Effector memory CD8-positive, alpha-beta T cell (primary cell): ENCODE data around the gene GCGR.
A peak's percentile ranks its signal among the peaks of the same experiment; 100 is the strongest.

Experiments used
- ATAC-seq: fragments of 150-1000 bp; cut with Tn5 transposase; replicated peaks from 2 replicates; pipeline ENCODE4 v1.10.0; 2021; ENCODE audit warnings: mild to moderate bottlenecking, moderate library complexity
- DNase-seq, 3 experiments: peaks; one replicate each; pipeline ENCODE4 v3.0.0; 2021
- H3K27ac Mint-ChIP-seq, 2 donors: one replicate each; pipeline ENCODE4 v1.8.0; 2022; ENCODE audit warnings: mild to moderate bottlenecking in 2 of 2, mixed read lengths in 2 of 2, moderate library complexity in 2 of 2
- H3K27me3 Mint-ChIP-seq, 2 donors: one replicate each; pipeline ENCODE4 v1.8.0; 2022; ENCODE audit warnings: mixed read lengths in 2 of 2
- H3K36me3 Mint-ChIP-seq: one replicate; pipeline ENCODE4 v1.8.0; 2022; ENCODE audit warnings: mild to moderate bottlenecking, moderate library complexity, mixed read lengths; ENCODE audit not compliant: insufficient read depth
- H3K4me1 Mint-ChIP-seq, 2 donors: one replicate each; pipeline ENCODE4 v1.8.0; 2022; ENCODE audit warnings: low read depth in 2 of 2, mixed read lengths in 2 of 2
- H3K4me3 Mint-ChIP-seq, 2 donors: one replicate each; pipeline ENCODE4 v1.8.0; 2022; ENCODE audit warnings: mild to moderate bottlenecking in 2 of 2, mixed read lengths in 2 of 2, moderate library complexity in 2 of 2
- H3K9me3 Mint-ChIP-seq, 2 donors: one replicate each; pipeline ENCODE4 v1.8.0; 2022; ENCODE audit warnings: mixed read lengths in 2 of 2

GCGR gene

DNA sequence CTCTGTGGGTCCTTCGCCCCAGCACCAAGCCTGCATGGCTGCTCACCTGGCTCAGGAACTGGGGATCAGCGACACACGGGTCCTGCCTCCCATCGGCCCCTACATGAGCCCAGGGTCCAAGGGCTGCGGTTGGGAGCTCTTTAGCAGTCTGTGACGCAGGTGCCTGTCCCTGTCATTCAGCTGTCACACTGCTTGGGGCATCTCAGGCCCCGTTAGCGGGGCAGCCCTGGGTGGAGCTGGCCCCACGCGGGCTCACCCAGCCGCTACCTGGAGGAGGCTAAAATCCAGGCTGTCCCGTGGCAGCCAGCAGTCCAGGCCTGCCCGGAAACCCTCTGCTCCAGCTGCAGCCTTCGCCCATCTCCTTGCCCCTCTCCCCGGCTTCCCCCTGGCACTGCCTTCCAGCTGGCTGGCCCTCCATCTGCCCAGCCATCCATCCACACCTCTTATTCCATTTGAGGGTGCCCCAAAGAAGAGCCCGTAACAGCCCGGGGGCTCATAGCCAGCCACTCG lies 3.3 kb downstream of the GCGR start:
- H3K27ac Mint-ChIP-seq: no peak overlapping the region
- H3K9me3 Mint-ChIP-seq: no peaks in the 10 kb centered on the region
- H3K36me3 Mint-ChIP-seq: peaks cover 6% of the 10 kb centered on the region
- H3K27me3 Mint-ChIP-seq: peaks cover 30 to 75% of the 10 kb centered on the region in 2 donors
- no peak for ATAC-seq
- no peak for DNase-seq
- H3K4me1 Mint-ChIP-seq: peaks cover 4 to 5% of the 10 kb centered on the region in 2 donors
- no peak overlapping the region for H3K4me3 Mint-ChIP-seq

DNA sequence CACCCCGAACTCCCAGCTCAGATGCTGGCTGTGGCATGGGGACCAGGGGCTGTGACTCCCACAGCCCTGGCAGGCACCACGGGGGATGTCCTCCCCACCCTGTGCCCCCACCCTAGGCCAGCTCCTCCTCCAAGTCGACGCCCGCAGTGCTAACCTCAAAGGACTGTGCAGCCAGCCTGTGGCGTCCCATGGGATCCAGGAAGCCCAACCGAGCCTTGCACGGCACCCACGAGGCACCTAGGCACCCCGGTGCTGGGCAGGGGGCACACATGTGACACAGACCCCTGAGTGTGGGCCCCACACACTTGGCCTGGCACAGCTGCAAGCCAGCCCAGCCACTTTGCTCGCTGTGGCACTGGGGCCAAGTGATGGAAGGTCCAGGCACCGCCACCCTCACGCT lies 3.9 kb downstream of the GCGR start:
- Mint-ChIP-seq H3K4me3 (no peak overlapping the region), H3K9me3 (no peaks in the 10 kb centered on the region), H3K4me1 (peaks cover 4 to 5% of the 10 kb centered on the region in 2 donors), H3K27ac (no peak overlapping the region), H3K27me3 (peaks cover 24 to 69% of the 10 kb centered on the region in 2 donors), H3K36me3 (peaks cover 6% of the 10 kb centered on the region)
- DNase-seq (no peak), ATAC-seq (no peak)

DNA sequence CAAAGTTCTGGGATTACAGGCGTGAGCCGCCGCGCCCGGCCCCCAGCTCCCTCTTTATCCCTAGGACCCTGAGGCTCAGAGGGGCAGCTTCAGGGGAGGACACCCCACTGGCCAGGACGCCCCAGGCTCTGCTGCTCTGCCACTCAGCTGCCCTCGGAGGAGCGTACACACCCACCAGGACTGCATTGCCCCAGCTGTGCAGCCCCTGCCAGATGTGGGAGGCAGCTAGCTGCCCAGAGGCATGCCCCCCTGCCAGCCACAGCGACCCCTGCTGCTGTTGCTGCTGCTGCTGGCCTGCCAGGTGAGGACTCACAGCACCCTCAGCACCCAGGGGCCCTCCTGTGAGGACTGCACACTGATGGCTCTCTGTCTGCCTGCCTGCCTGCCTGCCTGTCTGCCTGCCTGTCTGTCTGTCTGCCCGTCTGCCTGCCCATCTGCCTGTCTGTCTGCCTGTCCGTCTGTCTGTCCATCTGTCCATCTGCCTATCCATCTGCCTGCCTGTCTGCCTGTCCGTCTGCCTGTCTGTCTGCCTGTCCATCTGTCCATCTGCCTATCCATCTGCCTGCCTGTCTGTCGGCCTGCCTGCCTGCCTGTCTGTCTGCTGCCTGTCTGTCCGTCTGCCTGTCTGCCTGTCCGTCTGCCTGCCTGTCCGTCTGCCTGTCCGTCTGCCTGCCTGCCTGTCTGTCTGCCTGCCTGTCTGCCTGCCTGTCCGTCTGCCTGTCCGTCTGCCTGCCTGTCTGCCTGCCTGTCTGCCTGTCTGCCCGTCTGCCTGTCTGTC lies 5.0 kb downstream of the GCGR start:
- H3K4me1 Mint-ChIP-seq: peaks cover 0 to 2% of the 10 kb centered on the region in 2 donors
- peak; percentile 40 for ATAC-seq
- H3K36me3 Mint-ChIP-seq: peaks cover 6% of the 10 kb centered on the region
- peaks cover 17 to 61% of the 10 kb centered on the region in 2 donors for H3K27me3 Mint-ChIP-seq
- DNase-seq: no peak
- H3K27ac Mint-ChIP-seq: no peak overlapping the region
- no peaks in the 10 kb centered on the region for H3K9me3 Mint-ChIP-seq
- H3K4me3 Mint-ChIP-seq: no peak overlapping the region

DNA sequence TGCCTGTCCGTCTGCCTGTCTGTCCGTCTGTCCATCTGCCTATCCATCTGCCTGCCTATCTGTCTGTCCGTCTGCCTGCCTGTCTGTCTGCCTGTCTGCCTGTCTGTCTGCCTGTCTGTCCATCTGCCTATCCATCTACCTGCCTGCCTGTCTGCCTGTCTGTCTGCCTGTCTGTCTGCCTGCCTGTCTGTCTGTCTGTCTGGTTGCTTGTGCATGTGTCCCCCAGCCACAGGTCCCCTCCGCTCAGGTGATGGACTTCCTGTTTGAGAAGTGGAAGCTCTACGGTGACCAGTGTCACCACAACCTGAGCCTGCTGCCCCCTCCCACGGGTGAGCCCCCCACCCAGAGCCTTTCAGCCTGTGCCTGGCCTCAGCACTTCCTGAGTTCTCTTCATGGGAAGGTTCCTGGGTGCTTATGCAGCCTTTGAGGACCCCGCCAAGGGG lies 5.6 kb downstream of the GCGR start:
- H3K36me3 Mint-ChIP-seq: peaks cover 6% of the 10 kb centered on the region
- no peak overlapping the region for H3K4me3 Mint-ChIP-seq
- H3K27me3 Mint-ChIP-seq: peaks cover 17 to 61% of the 10 kb centered on the region in 2 donors
- peaks cover 0 to 2% of the 10 kb centered on the region in 2 donors for H3K4me1 Mint-ChIP-seq
- no peaks in the 10 kb centered on the region for H3K9me3 Mint-ChIP-seq
- H3K27ac Mint-ChIP-seq: no peak overlapping the region
- no peak for ATAC-seq
- DNase-seq: no peak

DNA sequence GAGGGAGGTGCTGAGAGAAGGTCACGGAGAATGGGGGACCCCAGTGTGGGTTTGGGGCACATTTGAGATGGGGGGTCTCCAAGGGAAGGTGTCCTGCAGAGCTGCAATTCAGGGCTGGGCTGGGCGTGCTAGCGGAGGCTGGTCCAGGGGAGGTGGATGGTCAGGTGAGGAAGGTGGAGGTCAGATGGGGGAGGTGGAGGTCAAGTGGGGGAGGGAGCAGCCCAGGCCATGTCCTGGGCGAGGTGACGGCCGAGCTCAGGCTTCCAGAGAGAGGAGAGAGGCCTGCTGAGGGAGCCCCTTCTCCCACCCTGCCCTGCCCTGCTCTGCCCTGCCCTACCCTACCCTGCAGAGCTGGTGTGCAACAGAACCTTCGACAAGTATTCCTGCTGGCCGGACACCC lies 6.5 kb downstream of the GCGR start:
- Mint-ChIP-seq H3K27ac (peak overlapping the region in 1 of 2 donors; percentile 29), H3K9me3 (no peaks in the 10 kb centered on the region), H3K4me1 (peaks cover 0 to 2% of the 10 kb centered on the region in 2 donors), H3K36me3 (peaks cover 6% of the 10 kb centered on the region), H3K27me3 (peaks cover 17 to 53% of the 10 kb centered on the region in 2 donors), H3K4me3 (no peak overlapping the region)
- DNase-seq: no peak
- no peak for ATAC-seq

DNA sequence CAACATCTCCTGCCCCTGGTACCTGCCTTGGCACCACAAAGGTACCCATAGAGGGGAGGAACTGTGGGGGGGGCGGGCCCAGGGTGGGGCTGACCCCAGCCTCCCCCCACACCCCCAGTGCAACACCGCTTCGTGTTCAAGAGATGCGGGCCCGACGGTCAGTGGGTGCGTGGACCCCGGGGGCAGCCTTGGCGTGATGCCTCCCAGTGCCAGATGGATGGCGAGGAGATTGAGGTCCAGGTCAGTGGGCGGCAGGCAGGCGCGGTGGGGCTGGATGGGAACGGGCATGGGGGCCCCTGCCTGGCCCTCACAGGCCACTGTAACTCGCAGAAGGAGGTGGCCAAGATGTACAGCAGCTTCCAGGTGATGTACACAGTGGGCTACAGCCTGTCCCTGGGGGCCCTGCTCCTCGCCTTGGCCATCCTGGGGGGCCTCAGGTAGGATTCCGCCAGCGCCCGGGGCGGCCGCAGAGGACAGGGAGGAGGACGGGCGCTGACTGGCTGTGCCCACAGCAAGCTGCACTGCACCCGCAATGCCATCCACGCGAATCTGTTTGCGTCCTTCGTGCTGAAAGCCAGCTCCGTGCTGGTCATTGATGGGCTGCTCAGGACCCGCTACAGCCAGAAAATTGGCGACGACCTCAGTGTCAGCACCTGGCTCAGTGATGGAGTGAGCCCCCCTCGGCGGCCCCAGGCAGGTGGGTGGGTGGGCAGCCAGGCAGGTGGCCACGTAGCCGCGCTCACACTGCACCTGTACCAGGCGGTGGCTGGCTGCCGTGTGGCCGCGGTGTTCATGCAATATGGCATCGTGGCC lies 7.1 kb downstream of the GCGR start:
- ATAC-seq (no peak), DNase-seq (no peak)
- no peak overlapping the region for H3K27ac Mint-ChIP-seq
- H3K4me1 Mint-ChIP-seq: peaks cover 0 to 2% of the 10 kb centered on the region in 2 donors
- no peaks in the 10 kb centered on the region for H3K9me3 Mint-ChIP-seq
- peaks cover 5% of the 10 kb centered on the region for H3K36me3 Mint-ChIP-seq
- H3K27me3 Mint-ChIP-seq: peaks cover 17 to 48% of the 10 kb centered on the region in 2 donors
- no peak overlapping the region for H3K4me3 Mint-ChIP-seq

DNA sequence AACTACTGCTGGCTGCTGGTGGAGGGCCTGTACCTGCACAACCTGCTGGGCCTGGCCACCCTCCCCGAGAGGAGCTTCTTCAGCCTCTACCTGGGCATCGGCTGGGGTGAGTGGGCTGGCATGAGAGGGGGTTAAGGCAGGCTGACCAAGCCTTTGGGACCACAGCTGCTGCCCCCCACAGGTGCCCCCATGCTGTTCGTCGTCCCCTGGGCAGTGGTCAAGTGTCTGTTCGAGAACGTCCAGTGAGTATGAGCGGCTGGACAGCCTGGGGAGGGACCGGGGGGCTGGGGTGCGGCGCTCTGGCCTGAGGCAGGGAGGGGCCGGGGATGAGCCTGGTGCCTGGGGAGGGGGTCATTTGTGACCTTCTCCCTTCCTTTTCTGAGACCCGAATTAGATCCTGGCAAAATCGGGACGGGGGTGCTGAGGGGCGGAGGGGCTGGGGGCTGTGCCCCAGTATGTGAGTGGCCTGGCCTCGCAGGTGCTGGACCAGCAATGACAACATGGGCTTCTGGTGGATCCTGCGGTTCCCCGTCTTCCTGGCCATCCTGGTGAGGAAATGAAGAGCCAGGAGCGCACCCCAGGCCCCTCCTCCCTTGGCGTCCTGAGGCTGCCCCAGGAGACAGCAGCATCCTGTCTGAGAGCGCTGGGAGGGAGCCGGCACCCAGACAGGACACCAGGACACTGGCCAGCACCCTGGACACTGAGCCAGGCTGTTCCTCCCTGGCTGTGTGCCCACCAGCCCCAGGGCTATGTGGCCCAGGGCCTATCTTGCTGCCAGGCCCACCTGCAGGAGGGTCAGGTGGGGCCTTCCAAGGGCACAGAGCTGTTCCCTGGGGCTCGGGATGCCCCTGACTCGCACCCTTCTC lies 8.0 kb downstream of the GCGR start:
- DNase-seq (no peak), ATAC-seq (no peak)
- Mint-ChIP-seq H3K27ac (no peak overlapping the region), H3K36me3 (peaks cover 3% of the 10 kb centered on the region), H3K4me1 (peaks cover 0 to 2% of the 10 kb centered on the region in 2 donors), H3K27me3 (peaks cover 17 to 40% of the 10 kb centered on the region in 2 donors), H3K4me3 (no peak overlapping the region), H3K9me3 (no peaks in the 10 kb centered on the region)

DNA sequence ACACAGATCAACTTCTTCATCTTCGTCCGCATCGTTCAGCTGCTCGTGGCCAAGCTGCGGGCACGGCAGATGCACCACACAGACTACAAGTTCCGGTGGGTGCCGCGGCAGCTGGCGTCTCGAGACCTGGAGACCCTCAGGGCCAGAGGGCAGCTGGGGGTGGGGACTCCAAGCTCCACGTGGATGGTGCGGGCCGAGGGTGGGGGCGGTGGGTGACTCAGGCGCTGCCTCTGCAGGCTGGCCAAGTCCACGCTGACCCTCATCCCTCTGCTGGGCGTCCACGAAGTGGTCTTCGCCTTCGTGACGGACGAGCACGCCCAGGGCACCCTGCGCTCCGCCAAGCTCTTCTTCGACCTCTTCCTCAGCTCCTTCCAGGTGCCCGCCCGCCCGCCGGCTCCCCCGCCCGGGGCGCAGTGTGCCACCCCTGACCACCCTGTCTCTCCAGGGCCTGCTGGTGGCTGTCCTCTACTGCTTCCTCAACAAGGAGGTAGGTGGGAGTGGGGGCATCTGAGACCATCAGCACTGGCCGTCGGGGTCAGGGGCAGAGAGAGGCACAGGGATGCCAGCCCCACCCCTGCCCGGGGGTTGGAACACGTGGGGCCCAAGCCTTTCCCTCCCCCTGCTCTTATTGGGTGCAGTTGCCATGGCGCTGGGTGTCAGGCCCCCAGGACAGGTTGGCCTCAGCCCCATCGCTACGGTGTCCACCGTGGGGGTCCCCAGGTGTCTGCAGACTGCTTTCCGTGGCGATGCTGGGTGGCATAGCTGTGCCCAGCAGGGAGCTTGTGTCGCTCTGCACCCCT lies 8.8 kb downstream of the GCGR start:
- H3K9me3 Mint-ChIP-seq: no peaks in the 10 kb centered on the region
- peaks cover 17 to 31% of the 10 kb centered on the region in 2 donors for H3K27me3 Mint-ChIP-seq
- peaks cover 3% of the 10 kb centered on the region for H3K36me3 Mint-ChIP-seq
- peaks cover 0 to 2% of the 10 kb centered on the region in 2 donors for H3K4me1 Mint-ChIP-seq
- ATAC-seq: no peak
- H3K27ac Mint-ChIP-seq: no peak overlapping the region
- no peak for DNase-seq
- no peak overlapping the region for H3K4me3 Mint-ChIP-seq

DNA sequence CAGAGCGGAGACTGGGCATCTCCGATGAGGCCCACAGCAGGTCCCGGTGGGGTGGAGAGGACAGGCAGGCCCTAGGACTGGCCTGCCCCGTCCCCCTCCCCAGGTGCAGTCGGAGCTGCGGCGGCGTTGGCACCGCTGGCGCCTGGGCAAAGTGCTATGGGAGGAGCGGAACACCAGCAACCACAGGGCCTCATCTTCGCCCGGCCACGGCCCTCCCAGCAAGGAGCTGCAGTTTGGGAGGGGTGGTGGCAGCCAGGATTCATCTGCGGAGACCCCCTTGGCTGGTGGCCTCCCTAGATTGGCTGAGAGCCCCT lies 9.4 kb downstream of the GCGR start:
- H3K4me1 Mint-ChIP-seq: peaks cover 0 to 2% of the 10 kb centered on the region in 2 donors
- no peak overlapping the region for H3K4me3 Mint-ChIP-seq
- ATAC-seq: no peak
- no peaks in the 10 kb centered on the region for H3K9me3 Mint-ChIP-seq
- H3K27ac Mint-ChIP-seq: no peak overlapping the region
- peaks cover 3% of the 10 kb centered on the region for H3K36me3 Mint-ChIP-seq
- peaks cover 17 to 26% of the 10 kb centered on the region in 2 donors for H3K27me3 Mint-ChIP-seq
- DNase-seq: no peak

DNA sequence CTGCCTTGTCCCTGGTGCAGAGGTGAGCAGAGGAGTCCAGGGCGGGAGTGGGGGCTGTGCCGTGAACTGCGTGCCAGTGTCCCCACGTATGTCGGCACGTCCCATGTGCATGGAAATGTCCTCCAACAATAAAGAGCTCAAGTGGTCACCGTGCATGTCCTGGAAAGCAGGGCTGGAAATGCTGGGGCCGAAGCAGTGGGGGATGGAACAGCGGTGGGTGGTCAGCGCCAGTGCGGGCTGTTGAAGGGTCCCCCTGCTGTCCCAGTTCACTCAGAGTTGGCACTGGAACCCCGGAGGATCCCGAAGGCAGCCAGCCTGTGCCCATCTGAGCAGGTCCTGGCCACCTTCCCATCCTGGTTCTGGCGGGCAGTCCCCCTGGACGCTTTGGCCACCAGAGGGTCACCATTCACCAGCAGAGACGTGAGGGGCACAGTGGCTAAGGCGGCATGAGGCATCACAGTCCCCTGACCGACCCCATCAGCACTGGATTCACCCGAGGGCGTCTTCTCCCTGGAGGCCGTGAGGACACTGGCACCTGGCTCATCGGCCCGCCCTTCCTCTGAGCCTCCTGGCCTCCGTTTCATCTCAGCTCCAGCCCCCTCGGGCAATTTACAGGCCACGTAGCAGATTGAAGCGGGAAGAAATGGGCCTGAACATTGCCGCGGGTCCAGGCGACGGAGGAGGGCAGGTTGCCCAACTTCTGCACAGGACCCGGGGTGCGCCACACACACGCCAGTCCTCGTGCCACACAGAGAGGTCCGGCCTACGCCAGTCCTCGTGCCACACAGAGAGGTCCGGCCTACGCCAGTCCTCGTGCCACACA lies 10.1 kb downstream of the GCGR start:
- H3K4me1 Mint-ChIP-seq: peaks cover 0 to 2% of the 10 kb centered on the region in 2 donors
- no peaks in the 10 kb centered on the region for H3K9me3 Mint-ChIP-seq
- H3K36me3 Mint-ChIP-seq: peaks cover 2% of the 10 kb centered on the region
- ATAC-seq (no peak), DNase-seq (no peak)
- H3K27ac Mint-ChIP-seq: no peak overlapping the region
- H3K4me3 Mint-ChIP-seq: no peak overlapping the region
- peaks cover 13 to 19% of the 10 kb centered on the region in 2 donors for H3K27me3 Mint-ChIP-seq

DNA sequence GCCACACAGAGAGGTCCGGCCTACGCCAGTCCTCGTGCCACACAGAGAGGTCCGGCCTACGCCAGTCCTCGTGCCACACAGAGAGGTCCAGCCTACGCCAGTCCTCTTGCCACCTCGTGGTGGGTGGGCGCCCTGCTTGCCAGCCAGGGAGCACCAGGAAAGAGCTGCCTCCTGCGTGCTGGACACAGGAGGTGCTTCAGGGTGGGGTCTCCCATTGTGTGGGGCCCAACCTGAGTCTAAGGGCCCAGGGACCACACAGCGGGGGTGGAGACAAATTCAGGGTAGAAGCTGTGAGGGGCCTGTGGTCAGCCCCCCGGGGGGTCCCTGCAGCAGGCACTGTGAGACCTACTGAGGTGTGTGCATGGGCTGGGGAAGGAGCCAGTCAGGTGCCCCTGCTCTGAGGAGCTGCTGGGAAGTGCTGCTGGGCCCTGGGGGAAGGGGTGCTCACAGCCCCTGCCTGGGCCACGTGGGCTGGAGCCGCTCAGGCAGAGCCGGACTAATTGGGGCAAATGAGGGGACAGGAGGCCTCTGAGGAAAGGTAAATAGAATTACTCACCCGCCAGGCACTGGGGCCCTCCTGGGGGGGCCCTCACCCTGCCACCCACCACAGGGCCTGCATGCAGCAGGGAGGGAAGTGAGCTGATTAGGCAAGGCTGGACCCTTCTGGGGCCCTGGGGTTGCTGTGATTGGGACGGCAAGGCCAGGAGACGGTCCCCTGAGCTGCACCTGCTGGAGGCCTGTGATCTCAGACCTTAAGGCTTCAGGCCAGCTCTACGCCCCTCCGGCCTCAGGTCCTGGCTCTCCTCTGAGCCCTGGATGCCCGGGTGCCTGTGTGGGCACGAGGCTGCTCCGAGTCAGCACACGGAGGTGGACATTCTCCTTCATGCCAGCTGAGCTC lies 11.0 kb downstream of the GCGR start:
- DNase-seq: no peak
- ATAC-seq: no peak

More for the DNA sequence above, 11.0 kb downstream of the GCGR start:
- Mint-ChIP-seq H3K9me3 (no peaks in the 10 kb centered on the region), H3K4me1 (no peaks in the 10 kb centered on the region), H3K4me3 (no peak overlapping the region), H3K27ac (no peak overlapping the region), H3K27me3 (peaks cover 3 to 10% of the 10 kb centered on the region in 2 donors), H3K36me3 (no peaks in the 10 kb centered on the region)
